ENCODE data around the gene PYM1.
"Not testable (repeated sequence)": the region's sequence is repeated elsewhere in the genome, so short reads cannot be mapped to it uniquely, and the experiment has no call there.

- TF ChIP-seq POLR2AphosphoS5, POLR2A (IDR thresholded peaks at IDR 0.05): not testable (repeated sequence)
- TF ChIP-seq, protein P1, sequence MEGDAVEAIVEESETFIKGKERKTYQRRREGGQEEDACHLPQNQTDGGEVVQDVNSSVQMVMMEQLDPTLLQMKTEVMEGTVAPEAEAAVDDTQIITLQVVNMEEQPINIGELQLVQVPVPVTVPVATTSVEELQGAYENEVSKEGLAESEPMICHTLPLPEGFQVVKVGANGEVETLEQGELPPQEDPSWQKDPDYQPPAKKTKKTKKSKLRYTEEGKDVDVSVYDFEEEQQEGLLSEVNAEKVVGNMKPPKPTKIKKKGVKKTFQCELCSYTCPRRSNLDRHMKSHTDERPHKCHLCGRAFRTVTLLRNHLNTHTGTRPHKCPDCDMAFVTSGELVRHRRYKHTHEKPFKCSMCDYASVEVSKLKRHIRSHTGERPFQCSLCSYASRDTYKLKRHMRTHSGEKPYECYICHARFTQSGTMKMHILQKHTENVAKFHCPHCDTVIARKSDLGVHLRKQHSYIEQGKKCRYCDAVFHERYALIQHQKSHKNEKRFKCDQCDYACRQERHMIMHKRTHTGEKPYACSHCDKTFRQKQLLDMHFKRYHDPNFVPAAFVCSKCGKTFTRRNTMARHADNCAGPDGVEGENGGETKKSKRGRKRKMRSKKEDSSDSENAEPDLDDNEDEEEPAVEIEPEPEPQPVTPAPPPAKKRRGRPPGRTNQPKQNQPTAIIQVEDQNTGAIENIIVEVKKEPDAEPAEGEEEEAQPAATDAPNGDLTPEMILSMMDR (IDR thresholded peaks at IDR 0.05 in 8 of 11, conservative IDR thresholded peaks at IDR 0.05 in 3 of 11) = not testable (repeated sequence)
These were observed 61.2 kb downstream of the PYM1 start for GRCh38 chr12:55866454-55867004.
